GM12873 (cell line): ENCODE results near the gene EPHA4.

ENCODE experiments used
- TF ChIP-seq, protein P1 (sequence below): IDR thresholded peaks from 2 replicates; pipeline ENCODE4 v1.5.1; 2012; ENCODE audit warnings: low read depth, mild to moderate bottlenecking, moderate library complexity, low read length, control low read depth; ENCODE audit not compliant: insufficient read depth; ENCODE audit errors: missing control alignments

Gene EPHA4

DNA sequence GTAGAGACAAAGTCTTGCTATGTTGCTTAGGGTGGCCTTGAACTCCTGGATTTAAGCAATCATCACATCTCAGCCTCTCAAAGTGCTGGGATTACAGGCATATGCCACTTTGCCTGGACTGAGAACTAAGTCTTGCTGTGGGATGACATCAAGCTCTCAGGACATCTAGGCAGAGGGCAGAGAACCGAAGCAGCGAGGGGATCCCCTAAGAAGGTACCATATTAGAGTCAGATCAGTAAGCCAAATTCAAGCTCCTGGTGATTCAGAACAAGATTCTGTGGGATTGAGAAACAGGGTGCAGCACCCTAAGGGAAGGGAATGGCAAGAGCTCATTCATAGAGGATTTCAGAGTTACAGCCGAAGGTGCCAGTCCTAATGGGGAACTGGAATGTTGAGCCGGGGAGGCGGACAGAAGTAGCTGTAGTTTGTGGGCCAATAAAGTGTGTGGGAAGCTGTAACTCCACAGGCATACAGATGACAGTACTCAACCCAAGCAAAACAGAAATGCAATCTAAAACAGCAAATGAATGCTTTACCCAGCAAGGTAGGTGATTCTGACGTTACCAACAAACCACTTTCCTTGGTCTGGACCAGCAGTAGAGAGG, 30.9 kb downstream of the EPHA4 start:
- TF ChIP-seq, protein P1, sequence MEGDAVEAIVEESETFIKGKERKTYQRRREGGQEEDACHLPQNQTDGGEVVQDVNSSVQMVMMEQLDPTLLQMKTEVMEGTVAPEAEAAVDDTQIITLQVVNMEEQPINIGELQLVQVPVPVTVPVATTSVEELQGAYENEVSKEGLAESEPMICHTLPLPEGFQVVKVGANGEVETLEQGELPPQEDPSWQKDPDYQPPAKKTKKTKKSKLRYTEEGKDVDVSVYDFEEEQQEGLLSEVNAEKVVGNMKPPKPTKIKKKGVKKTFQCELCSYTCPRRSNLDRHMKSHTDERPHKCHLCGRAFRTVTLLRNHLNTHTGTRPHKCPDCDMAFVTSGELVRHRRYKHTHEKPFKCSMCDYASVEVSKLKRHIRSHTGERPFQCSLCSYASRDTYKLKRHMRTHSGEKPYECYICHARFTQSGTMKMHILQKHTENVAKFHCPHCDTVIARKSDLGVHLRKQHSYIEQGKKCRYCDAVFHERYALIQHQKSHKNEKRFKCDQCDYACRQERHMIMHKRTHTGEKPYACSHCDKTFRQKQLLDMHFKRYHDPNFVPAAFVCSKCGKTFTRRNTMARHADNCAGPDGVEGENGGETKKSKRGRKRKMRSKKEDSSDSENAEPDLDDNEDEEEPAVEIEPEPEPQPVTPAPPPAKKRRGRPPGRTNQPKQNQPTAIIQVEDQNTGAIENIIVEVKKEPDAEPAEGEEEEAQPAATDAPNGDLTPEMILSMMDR: no peak

DNA sequence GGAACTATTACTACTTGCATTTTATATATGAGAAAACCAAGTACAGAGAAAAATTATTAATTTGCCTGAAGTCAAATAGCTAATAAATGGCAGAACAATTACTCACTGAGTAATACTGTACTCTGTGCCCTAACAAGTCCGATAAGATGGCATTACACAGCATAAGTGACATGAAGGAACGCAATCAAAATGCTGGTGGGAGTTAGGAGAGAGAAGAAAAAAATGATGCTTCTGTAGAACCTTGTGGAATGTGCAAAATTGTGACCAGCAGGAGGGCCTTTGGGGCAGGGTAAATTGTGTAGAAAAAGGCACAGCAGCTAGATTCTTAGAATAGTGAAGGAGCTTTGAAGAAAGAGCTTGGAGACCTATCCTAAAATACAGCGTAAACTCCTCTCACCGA, 32.9 kb downstream of the EPHA4 start:
- TF ChIP-seq, protein P1: no peak

DNA sequence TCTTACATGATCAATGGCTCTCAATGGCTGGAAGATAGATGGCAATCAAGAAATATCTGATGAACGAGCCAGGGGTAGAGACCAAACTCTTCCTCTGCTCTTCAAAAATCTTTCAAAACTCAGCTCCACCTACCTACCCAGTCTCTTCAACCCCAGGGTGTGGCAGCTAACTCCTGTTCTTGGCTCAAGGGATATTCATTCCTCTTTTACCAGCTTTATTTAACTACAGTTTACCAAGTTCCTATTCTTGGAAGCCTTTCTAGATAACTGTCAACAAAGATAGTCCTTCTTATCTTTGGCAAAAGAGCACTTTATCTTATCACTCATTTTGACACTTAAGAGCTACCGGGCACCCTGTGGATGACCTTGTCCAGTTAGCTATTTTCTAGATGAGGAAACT, 36.3 kb downstream of the EPHA4 start:
- TF ChIP-seq, protein P1: no peak

DNA sequence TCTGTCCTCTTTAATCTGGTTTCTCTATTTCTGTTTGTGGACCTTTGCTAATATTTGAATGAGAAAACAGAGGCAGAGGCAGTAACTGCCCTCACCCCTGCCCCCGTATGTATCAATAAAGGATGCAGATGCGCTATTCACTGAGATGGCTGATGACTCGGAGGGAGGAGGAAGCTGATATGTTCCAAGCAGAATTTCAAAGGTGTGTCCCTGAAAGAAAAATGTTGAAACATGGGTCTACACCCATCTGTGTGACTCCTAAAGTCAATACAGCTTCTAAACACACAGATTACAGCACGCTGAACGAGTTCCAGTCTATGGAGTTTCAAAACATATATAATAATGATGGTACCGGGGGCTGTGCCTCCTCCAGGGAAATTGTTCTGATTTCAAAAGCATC, 38.8 kb downstream of the EPHA4 start:
- TF ChIP-seq, protein P1: no peak

DNA sequence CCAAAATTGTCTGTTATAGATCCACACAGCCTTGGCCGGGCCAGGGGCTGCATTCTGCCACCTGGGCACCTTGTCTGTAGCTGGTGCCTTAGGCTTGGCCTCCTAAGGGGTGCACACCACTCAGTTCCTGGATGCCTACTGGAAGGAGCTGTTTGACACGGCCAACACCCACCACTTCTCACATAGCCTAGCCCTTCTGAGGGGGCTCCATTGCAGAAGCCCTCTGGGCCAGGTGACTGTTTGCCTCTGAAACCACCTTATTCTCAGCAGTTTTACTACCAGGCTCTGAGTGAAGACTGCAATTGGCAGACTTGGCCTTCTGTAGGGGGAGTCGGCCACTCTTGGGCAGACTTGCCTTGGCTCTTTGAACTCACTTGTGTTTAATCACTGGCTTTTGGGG, 39.5 kb downstream of the EPHA4 start:
- TF ChIP-seq, protein P1: no peak

DNA sequence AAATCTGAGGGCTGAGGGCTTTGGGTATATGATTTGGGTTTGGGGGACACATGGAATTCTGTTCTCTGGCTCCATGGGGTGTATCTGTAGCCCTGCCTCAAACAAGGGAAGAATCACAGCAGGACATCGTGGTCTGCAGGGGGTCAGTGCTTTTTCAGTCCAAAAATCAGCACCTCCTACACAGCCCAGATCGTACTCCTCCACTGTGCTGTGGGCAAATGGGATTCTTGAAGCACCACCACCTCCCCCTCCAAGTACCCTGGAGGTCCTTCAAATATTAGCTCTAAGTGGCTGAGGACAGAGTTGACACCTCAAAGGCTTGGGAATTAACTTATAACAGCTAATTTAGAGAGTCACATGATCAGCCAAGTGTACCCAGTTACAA, 41.5 kb downstream of the EPHA4 start:
- TF ChIP-seq, protein P1: no peak

DNA sequence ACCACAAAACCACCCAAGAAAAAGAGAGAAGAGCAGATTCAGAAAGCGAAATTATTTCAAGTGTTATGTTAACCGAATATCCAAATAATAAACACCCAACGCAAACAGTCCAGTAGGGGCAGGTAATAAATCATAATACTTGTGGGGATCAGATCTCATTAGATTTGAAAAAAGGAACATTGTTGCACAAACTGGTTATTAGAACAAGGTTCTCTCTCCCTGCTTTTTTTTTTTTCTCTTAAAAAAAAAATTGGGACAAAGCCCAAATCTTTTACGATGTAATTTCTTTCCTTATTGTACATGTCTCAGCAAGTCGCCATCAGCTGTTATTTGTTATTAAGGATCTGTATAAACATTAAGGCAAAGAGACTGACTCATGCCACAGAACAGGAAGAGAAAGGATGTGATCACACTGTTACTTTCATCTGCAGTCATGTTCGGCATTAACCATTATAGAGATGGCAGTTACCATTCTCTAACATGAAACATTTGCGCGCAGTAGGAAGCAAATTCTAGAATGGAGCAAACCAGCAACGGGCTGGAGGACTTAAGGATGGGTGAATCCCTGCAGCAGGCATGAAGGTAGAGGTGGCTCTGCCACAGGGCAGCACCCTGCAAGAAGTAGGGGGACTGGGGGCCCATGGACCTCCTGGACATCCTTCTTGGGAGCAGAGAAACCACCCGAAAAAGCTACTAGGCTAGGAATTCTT, 42.0 kb downstream of the EPHA4 start:
- TF ChIP-seq, protein P1: no peak
